HepG2 (cell line): ENCODE measurements around the gene ONECUT1. TPM values are rescaled to one million over a fixed set of nuclear protein-coding genes. Genes with fewer than 3 reads are reported as not detected.

Experiments used
- BCL6 ChIP-seq: IDR thresholded peaks from 2 replicates; pipeline ENCODE4 v1.6.1; 2016; ENCODE audit warnings: missing genetic modification reagents, missing compliant biosample characterization
- ERF ChIP-seq: IDR thresholded peaks from 2 replicates; pipeline ENCODE4 v1.6.1; 2018; ENCODE audit warnings: missing biosample characterization, missing genetic modification reagents
- HOXA3 ChIP-seq: sonication (generic); formaldehyde crosslinking; IDR thresholded peaks from 2 replicates; pipeline ENCODE4 v1.5.0; 2020; ENCODE audit warnings: missing genetic modification reagents
- NR2F6 ChIP-seq, 2 experiments: IDR thresholded peaks; 2 replicates each; pipeline ENCODE4 v1.6.1; 2016; ENCODE audit warnings: antibody characterized with exemption in 1 of 2, mild to moderate bottlenecking in 1 of 2
- SYNCRIP ChIP-seq: fragments of 200-400 bp; formaldehyde crosslinking; IDR thresholded peaks from 2 replicates; pipeline ENCODE4 v1.6.1; 2018; ENCODE audit warnings: mild to moderate bottlenecking, low read depth, low read length; ENCODE audit not compliant: insufficient read depth
- TCF7 ChIP-seq: sonication (generic); IDR thresholded peaks from 2 replicates; pipeline ENCODE4 v1.6.1; 2016; ENCODE audit warnings: antibody characterized with exemption, low read depth
- ZFP62 ChIP-seq: sonication (generic); formaldehyde crosslinking; IDR thresholded peaks from 2 replicates; pipeline ENCODE4 v1.4.0; 2020; ENCODE audit warnings: missing genetic modification reagents
- ZFY ChIP-seq: sonication (generic); formaldehyde crosslinking; IDR thresholded peaks from 2 replicates; pipeline ENCODE4 v1.4.0; 2020; ENCODE audit warnings: missing genetic modification reagents
- ZNF180 ChIP-seq: sonication (generic); formaldehyde crosslinking; IDR thresholded peaks from 2 replicates; pipeline ENCODE4 v1.4.0; 2020; ENCODE audit warnings: low read depth, missing genetic modification reagents, borderline replicate concordance
- ZNF24 ChIP-seq: fragments of 450-650 bp; IDR thresholded peaks from 2 replicates; pipeline ENCODE4 v1.6.1; 2017; ENCODE audit warnings: antibody characterized with exemption, mild to moderate bottlenecking
- ZNF256 ChIP-seq: sonication (generic); formaldehyde crosslinking; conservative IDR thresholded peaks from 2 replicates; pipeline ENCODE4 v1.4.0; 2020; ENCODE audit warnings: missing genetic modification reagents
- ZNF331 ChIP-seq: sonication (generic); formaldehyde crosslinking; IDR thresholded peaks from 2 replicates; pipeline ENCODE4 v1.4.0; 2020; ENCODE audit warnings: missing genetic modification reagents
- ZNF772 ChIP-seq: sonication (generic); formaldehyde crosslinking; IDR thresholded peaks from 2 replicates; pipeline ENCODE4 v1.5.0; 2020; ENCODE audit warnings: mild to moderate bottlenecking, missing genetic modification reagents
- ZNF788 ChIP-seq: sonication (generic); formaldehyde crosslinking; IDR thresholded peaks from 2 replicates; pipeline ENCODE4 v1.5.0; 2020; ENCODE audit warnings: mild to moderate bottlenecking, missing genetic modification reagents, borderline replicate concordance
- polyA plus RNA-seq, 8 experiments: library from polyadenylated mRNA; depleted of rRNA in 3 of 8; stranded (reverse) in 7 of 8; unstranded in 1 of 8; fragments of >200 nt; fragmentation: Illumina TruSeq in 4 of 8; extraction: Trizol in 4 of 8; gene quantifications; 2 replicates each; pipeline versions ENCODE4 v1.2.1 to v1.2.3, GENCODE V29; 2011 to 2016; ENCODE audit warnings: low read depth in 4 of 8, missing spikeins in 1 of 8, mixed read lengths in 1 of 8; ENCODE audit not compliant: insufficient read depth in 1 of 8
- total RNA-seq, 5 experiments: library from RNA; depleted of rRNA; stranded (reverse); fragments of >200 nt; fragmentation: Illumina TruSeq; extraction: Trizol; gene quantifications; 2 replicates each; pipeline ENCODE4 v1.2.3, GENCODE V29; 2016; ENCODE audit warnings: low read depth in 1 of 5
- TF ChIP-seq, protein P1 (sequence below), 2 experiments: sonication (generic) in 1 of 2; formaldehyde crosslinking in 1 of 2; IDR thresholded peaks; 2 replicates each; pipeline versions ENCODE4 v1.4.0 to v1.6.1; 2016 to 2020; ENCODE audit warnings: borderline replicate concordance in 1 of 2, low read depth in 1 of 2, mild to moderate bottlenecking in 1 of 2, missing genetic modification reagents in 1 of 2
- TF ChIP-seq, protein P2 (sequence below): IDR thresholded peaks from 2 replicates; pipeline ENCODE4 v1.6.1; 2018; ENCODE audit warnings: missing genetic modification reagents, mild to moderate bottlenecking, missing compliant biosample characterization
- TF ChIP-seq, protein P3 (sequence below): sonication (generic); formaldehyde crosslinking; IDR thresholded peaks from 2 replicates; pipeline ENCODE4 v1.8.0; 2022; ENCODE audit warnings: mild to moderate bottlenecking, missing genetic modification reagents, borderline replicate concordance

Gene ONECUT1
- total and polyA plus RNA-seq, 2 of the 13 experiments (the other 11 are each of a cell fraction or from before 2014, with no cell fraction given): 3.5 to 9.1 TPM

DNA sequence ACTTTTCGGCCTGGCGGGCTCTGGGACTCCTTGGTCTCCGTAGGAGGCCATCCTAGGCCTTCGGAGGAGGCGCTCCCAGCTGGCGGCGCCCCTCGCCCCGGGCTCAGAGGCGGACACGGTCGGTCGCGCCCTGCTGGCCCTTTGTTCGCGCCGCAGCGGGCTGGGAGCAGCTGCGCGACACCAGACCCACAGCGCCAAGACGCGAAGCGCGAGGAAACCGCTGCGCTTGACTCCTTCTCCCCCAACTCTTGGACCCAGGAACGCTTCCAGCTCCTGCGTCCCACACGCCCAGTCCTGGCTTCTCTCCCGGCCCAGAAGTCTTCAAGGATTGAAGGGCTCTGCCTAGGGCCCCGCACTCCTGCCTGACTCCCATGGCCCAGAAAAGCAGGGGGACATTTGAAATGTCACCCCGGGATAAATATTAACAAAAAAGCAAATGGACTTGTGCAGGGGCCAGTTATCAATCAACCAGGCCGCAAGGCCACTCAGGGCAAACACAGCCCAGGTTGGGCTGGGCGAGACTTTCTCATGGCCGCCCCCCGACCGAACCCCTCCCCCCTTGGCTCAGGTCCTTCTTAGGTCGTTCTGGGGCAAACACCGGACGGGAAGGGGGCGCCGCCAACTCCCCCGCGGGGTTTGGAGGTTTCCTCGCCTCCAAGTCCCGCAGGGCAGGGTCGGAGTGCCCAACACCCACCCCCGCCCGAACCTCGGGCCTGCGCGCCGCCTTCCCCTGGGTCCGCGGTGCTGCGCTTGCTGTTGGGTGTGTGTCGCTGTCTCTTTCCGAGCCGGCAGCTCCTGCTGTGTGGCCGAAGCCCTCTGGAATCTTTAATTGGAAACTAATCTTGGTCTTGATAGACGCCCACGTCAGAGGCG lies 5.1 kb downstream of the ONECUT1 start (continued):
- TF ChIP-seq BCL6 (CRISPR knock-in tag) (peak; percentile 64), ZNF772 (CRISPR knock-in tag) (0 out of 2 replicates have a peak, but pooled peaks have one; percentile 46), ZNF180 (CRISPR knock-in tag) (no peak), ERF (CRISPR knock-in tag) (peak; percentile 21; the same call in 1 of the 2 replicates), ZFY (CRISPR knock-in tag) (no peak; the same call in 1 of the 2 replicates), ZNF256 (CRISPR knock-in tag) (no peak), SYNCRIP (no peak), NR2F6 (IDR thresholded peaks at IDR 0.05) (peak; percentile 66), NR2F6 (CRISPR knock-in tag; IDR thresholded peaks at IDR 0.05) (peak; percentile 62; the same call in 1 of the 2 replicates), ZNF24 (no peak), TCF7 (0 out of 2 replicates have a peak, but pooled peaks have one; percentile 15), ZFP62 (CRISPR knock-in tag) (no peak), HOXA3 (CRISPR knock-in tag) (peak; percentile 73), ZNF788 (CRISPR knock-in tag) (peak; percentile 57; the same call in 1 of the 2 replicates), ZNF331 (CRISPR knock-in tag) (peak; percentile 45; the same call in 1 of the 2 replicates)
- TF ChIP-seq, protein P1, sequence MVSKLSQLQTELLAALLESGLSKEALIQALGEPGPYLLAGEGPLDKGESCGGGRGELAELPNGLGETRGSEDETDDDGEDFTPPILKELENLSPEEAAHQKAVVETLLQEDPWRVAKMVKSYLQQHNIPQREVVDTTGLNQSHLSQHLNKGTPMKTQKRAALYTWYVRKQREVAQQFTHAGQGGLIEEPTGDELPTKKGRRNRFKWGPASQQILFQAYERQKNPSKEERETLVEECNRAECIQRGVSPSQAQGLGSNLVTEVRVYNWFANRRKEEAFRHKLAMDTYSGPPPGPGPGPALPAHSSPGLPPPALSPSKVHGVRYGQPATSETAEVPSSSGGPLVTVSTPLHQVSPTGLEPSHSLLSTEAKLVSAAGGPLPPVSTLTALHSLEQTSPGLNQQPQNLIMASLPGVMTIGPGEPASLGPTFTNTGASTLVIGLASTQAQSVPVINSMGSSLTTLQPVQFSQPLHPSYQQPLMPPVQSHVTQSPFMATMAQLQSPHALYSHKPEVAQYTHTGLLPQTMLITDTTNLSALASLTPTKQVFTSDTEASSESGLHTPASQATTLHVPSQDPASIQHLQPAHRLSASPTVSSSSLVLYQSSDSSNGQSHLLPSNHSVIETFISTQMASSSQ (IDR thresholded peaks at IDR 0.05; ENCODE audit: low read depth): peak; percentile 85
- TF ChIP-seq, protein P1 (CRISPR knock-in tag; IDR thresholded peaks at IDR 0.05; ENCODE audit: borderline replicate concordance): peak; percentile 96
- TF ChIP-seq, protein P2, sequence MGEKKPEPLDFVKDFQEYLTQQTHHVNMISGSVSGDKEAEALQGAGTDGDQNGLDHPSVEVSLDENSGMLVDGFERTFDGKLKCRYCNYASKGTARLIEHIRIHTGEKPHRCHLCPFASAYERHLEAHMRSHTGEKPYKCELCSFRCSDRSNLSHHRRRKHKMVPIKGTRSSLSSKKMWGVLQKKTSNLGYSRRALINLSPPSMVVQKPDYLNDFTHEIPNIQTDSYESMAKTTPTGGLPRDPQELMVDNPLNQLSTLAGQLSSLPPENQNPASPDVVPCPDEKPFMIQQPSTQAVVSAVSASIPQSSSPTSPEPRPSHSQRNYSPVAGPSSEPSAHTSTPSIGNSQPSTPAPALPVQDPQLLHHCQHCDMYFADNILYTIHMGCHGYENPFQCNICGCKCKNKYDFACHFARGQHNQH: peak; percentile 58; the same call in 1 of the 2 replicates
- TF ChIP-seq, protein P3, sequence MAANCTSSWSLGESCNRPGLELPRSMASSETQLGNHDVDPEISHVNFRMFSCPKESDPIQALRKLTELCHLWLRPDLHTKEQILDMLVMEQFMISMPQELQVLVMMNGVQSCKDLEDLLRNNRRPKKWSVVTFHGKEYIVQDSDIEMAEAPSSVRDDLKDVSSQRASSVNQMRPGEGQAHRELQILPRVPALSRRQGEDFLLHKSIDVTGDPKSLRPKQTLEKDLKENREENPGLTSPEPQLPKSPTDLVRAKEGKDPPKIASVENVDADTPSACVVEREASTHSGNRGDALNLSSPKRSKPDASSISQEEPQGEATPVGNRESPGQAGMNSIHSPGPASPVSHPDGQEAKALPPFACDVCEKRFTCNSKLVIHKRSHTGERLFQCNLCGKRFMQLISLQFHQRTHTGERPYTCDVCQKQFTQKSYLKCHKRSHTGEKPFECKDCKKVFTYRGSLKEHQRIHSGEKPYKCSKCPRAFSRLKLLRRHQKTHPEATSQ: no peak
